Ovary (tissue), 9 donors: ENCODE measurements around the gene CDHR1. TPM values are rescaled to one million over a fixed set of nuclear protein-coding genes. Genes with fewer than 3 reads are reported as not detected.

Source experiments
- DNase-seq, 5 donors: peaks; one replicate each; pipeline ENCODE4 v3.0.0-alpha.2; 2019 to 2020
- H3K27ac ChIP-seq, 2 donors: fragments of 200-600 bp; one replicate each; pipeline versions ENCODE4 v1.5.1 to v1.8.0; 2019 to 2022
- H3K27me3 ChIP-seq: fragments of 200-600 bp; one replicate; pipeline ENCODE4 v1.8.0; 2022
- H3K36me3 ChIP-seq: fragments of 200-600 bp; sonication (generic); one replicate; pipeline ENCODE4 v1.5.1; 2019
- H3K4me1 ChIP-seq: one replicate; pipeline ENCODE4 v1.8.1; 2013; ENCODE audit warnings: mild to moderate bottlenecking, moderate library complexity; ENCODE audit not compliant: insufficient read depth
- H3K4me3 ChIP-seq: fragments of 200-600 bp; sonication (generic); one replicate; pipeline ENCODE4 v1.5.1; 2017
- H3K9me3 ChIP-seq, 2 donors: fragments of 200-600 bp in 1 of 2; sonication (generic) in 1 of 2; one replicate each; pipeline versions ENCODE4 v1.5.1 to v1.8.1; 2013 to 2019; ENCODE audit warnings: mild to moderate bottlenecking in 1 of 2, moderate library complexity in 1 of 2
- CTCF ChIP-seq, 3 donors: fragments of 450-650 bp in 2 of 3; fragments of 200-600 bp in 1 of 3; IDR thresholded peaks; one replicate each; pipeline versions ENCODE4 v1.5.1 to v1.8.0; 2016 to 2022; ENCODE audit warnings: antibody characterized with exemption in 3 of 3, mild to moderate bottlenecking in 1 of 3
- EP300 ChIP-seq: sonication (generic); formaldehyde crosslinking; IDR thresholded peaks from one replicate; pipeline ENCODE4 v1.6.1; 2017; ENCODE audit warnings: antibody characterized with exemption
- POLR2A ChIP-seq: fragments of 450-650 bp; IDR thresholded peaks from one replicate; pipeline ENCODE4 v1.6.1; 2017; ENCODE audit warnings: antibody characterized with exemption, mild to moderate bottlenecking, moderate library complexity
- WGBS, 3 donors: extraction: QIAGEN DNeasy Blood & Tissue Kit in 1 of 3; methylation state at CpG; one replicate each; pipeline versions ENCODE4 v1.1.5 to v1.1.7; 2013 to 2017; 5-methylcytosine and 5-hydroxymethylcytosine counted together
- intact Hi-C, 4 donors: fragments of 100-400 bp; cut with DNase I; formaldehyde crosslinking; loops; one replicate each; pipeline versions ENCODE4 v1.11.0 to v1.15.1; 2022 to 2023
- polyA plus RNA-seq, 2 donors: library from polyadenylated mRNA; stranded (reverse); fragments of 200-250 nt in 1 of 2; fragments of 350-450 nt in 1 of 2; fragmentation: Illumina TruSeq in 1 of 2; extraction: RNeasy Lipid Tissue Mini Kit (QIAGEN cat#74804) in 1 of 2; gene quantifications; one replicate each; pipeline ENCODE4 v1.2.3, GENCODE V29; 2013 to 2014
- total RNA-seq, 7 donors: library from RNA; depleted of rRNA in 2 of 7; stranded (reverse); fragments of >200 nt in 2 of 7; fragmentation: NEBNext Ultra II Directional in 3 of 7; extraction: Animal tissue kit (Norgen Biotek cat#: 25700) in 3 of 7; gene quantifications; one replicate each; pipeline versions ENCODE4 v1.1.0 to v1.2.4, GENCODE V29; 2016 to 2023
- donor health status: DM: no; HTN: no; CAD: no; lungs with moderate emphysema.
- donor health status: DM: no; HTN: no; CAD: no.
- donor health status: Bipolar disorder and iron deficiency.
- donor health status: DM: yes; HTN: yes; CAD: no.
- donor health status: DM: no; HTN: no; CAD: no.
- donor health status: DM: yes; HTN: yes; CAD: no.

The CDHR1 gene
- total and polyA plus RNA-seq, 9 donors = 0.08 to 2.2 (median 0.69) TPM

GRCh38 chr10:84193327-84193726 is 1.0 kb upstream of the CDHR1 start:
- no peak overlapping the region for H3K27ac ChIP-seq
- TF ChIP-seq POLR2A (no peak), EP300 (no peak), CTCF (IDR thresholded peaks at IDR 0.05) (no peak)
- WGBS, 3 donors = 85 to 98% (median 95%) methylated on average over 2 of the region's 2 CpGs
- no peaks in the 10 kb centered on the region for H3K4me1 ChIP-seq
- H3K4me3 ChIP-seq = no peak overlapping the region
- no peaks in the 10 kb centered on the region for H3K27me3 ChIP-seq
- H3K36me3 ChIP-seq = no peaks in the 10 kb centered on the region
- H3K9me3 ChIP-seq = no peaks in the 10 kb centered on the region
- intact Hi-C loops = loop anchor here in 1 of 4 donors (5.0 kb wide), 1 partner anchor 349 kb away; no protein-coding TSS in a partner anchor
- DNase-seq = no peak

- TF ChIP-seq CTCF (IDR thresholded peaks at IDR 0.05) (no peak), POLR2A (no peak), EP300 (no peak)
- Histone ChIP-seq H3K36me3 (no peaks in the 10 kb centered on the region), H3K27ac (no peak overlapping the region), H3K27me3 (no peaks in the 10 kb centered on the region), H3K9me3 (no peaks in the 10 kb centered on the region), H3K4me3 (no peak overlapping the region), H3K4me1 (no peaks in the 10 kb centered on the region)
- 13 to 21% (median 14%) methylated on average over 5 of the region's 5 CpGs for WGBS, 3 donors
- intact Hi-C loops = loop anchor here in 1 of 4 donors (5.0 kb wide), 1 partner anchor 348 kb away; no protein-coding TSS in a partner anchor
- DNase-seq = no peak
Observed at GRCh38 chr10:84193846-84194423, 402 bp upstream of the CDHR1 start.

- Histone ChIP-seq H3K27ac (no peak overlapping the region), H3K36me3 (no peaks in the 10 kb centered on the region), H3K4me1 (no peaks in the 10 kb centered on the region), H3K27me3 (no peaks in the 10 kb centered on the region), H3K4me3 (no peak overlapping the region), H3K9me3 (no peaks in the 10 kb centered on the region)
- 13 to 21% (median 17%) methylated on average over 33 to 43 of the region's 43 CpGs for WGBS, 3 donors
- intact Hi-C loops = no loop called here
- TF ChIP-seq CTCF (IDR thresholded peaks at IDR 0.05) (no peak), EP300 (no peak), POLR2A (no peak)
- DNase-seq = no peak
Observed at GRCh38 chr10:84195044-84195830, 900 bp downstream of the CDHR1 start.

GRCh38 chr10:84196083-84196482 is 1.7 kb downstream of the CDHR1 start:
- H3K36me3 ChIP-seq = no peaks in the 10 kb centered on the region
- no peaks in the 10 kb centered on the region for H3K4me1 ChIP-seq
- no peak overlapping the region for H3K4me3 ChIP-seq
- no peak overlapping the region for H3K27ac ChIP-seq
- intact Hi-C loops = no loop called here
- H3K9me3 ChIP-seq = no peaks in the 10 kb centered on the region
- TF ChIP-seq POLR2A (no peak), EP300 (no peak), CTCF (IDR thresholded peaks at IDR 0.05) (no peak)
- no peak for DNase-seq
- H3K27me3 ChIP-seq = no peaks in the 10 kb centered on the region
- WGBS, 3 donors = 33 to 56% (median 35%) methylated on average over 4 of the region's 4 CpGs
